Stimulated activated CD4-positive, alpha-beta T cell treated with anti-CD3 and anti-CD28 coated beads, TNF-alpha, amount 100 ng/mL, for 48 hours (primary cell): ENCODE data around the gene JPH3.

ENCODE experiments used
- DNase-seq, 3 donors: peaks; one replicate each; pipeline ENCODE4 v3.0.0-alpha.2; 2020; ENCODE audit warnings: low read depth in 3 of 3

The JPH3 gene

GRCh38 chr16:87696726-87697125 is 94.4 kb downstream of the JPH3 start:
- DNase-seq: no peak

GRCh38 chr16:87697256-87697655 is 94.9 kb downstream of the JPH3 start:
- no peak for DNase-seq

- DNase-seq: no peak
Measured at GRCh38 chr16:87697792-87698191, 95.5 kb downstream of the JPH3 start.

GRCh38 chr16:87698241-87698640 is 95.9 kb downstream of the JPH3 start:
- DNase-seq: no peak

- no peak for DNase-seq
Measured at GRCh38 chr16:87698676-87699199, 96.4 kb downstream of the JPH3 start.

- DNase-seq: no peak
Measured at GRCh38 chr16:87700406-87701077, 98.2 kb downstream of the JPH3 start.

- no peak for DNase-seq
Measured at GRCh38 chr16:87701078-87701460, 98.8 kb downstream of the JPH3 start.

GRCh38 chr16:87701505-87701921 is 99.2 kb downstream of the JPH3 start:
- no peak for DNase-seq

GRCh38 chr16:87702325-87702811 is 100.1 kb downstream of the JPH3 start:
- DNase-seq: peak; percentile 26 to 40 (median 27)

GRCh38 chr16:87703071-87703470 is 100.8 kb downstream of the JPH3 start:
- no peak for DNase-seq

- no peak for DNase-seq
Measured at GRCh38 chr16:87703835-87704375, 101.6 kb downstream of the JPH3 start.

- no peak for DNase-seq
Measured at GRCh38 chr16:87704754-87705353, 102.5 kb downstream of the JPH3 start.

GRCh38 chr16:87705771-87706277 is 103.5 kb downstream of the JPH3 start:
- DNase-seq: no peak

- no peak for DNase-seq
Measured at GRCh38 chr16:87706278-87707000, 104.1 kb downstream of the JPH3 start.

- no peak for DNase-seq
Measured at GRCh38 chr16:87707097-87707496, 104.8 kb downstream of the JPH3 start.

GRCh38 chr16:87707714-87708580 is 105.6 kb downstream of the JPH3 start:
- no peak for DNase-seq

- DNase-seq: no peak
Measured at GRCh38 chr16:87708881-87709638, 106.8 kb downstream of the JPH3 start.

- no peak for DNase-seq
Measured at GRCh38 chr16:87709677-87710076, 107.4 kb downstream of the JPH3 start.

- no peak for DNase-seq
Measured at GRCh38 chr16:87710887-87711286, 108.6 kb downstream of the JPH3 start.

- DNase-seq: no peak
Measured at GRCh38 chr16:87712184-87712762, 110.0 kb downstream of the JPH3 start.
